Measurements from ENCODE around the gene STK32B.

STK32B gene

GRCh38 chr4:5365071-5366008, 314.1 kb downstream of the STK32B start:
- DNase-seq (ENCODE audit: low read depth): no peak

DNA sequence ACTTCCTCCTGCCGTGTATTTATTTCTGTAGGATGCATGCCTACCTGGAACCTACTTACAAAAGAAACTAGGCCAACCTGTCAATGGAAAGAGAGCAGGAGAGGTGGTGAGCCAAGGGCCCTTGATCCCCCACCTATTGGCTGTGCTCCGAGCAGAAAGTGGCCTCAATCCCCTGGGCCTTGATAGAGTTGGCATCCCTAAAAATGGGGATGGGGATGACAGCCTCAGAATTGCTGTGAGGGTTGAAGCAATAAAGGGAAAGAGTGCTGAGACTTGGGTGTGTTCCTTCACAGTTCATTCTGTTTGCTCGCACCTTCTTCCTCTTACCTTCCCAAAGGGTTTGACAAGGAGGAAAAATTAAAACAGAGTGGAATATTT, 314.7 kb downstream of the STK32B start:
- DNase-seq (ENCODE audit: low read depth): no peak

- DNase-seq (ENCODE audit: low read depth): no peak
These were observed 315.1 kb downstream of the STK32B start for GRCh38 chr4:5366421-5366820.

- DNase-seq (ENCODE audit: low read depth): no peak
These were observed 317.1 kb downstream of the STK32B start for GRCh38 chr4:5368426-5368825.

- no peak for DNase-seq (ENCODE audit: low read depth)
These were observed 319.0 kb downstream of the STK32B start for GRCh38 chr4:5370286-5370685.

GRCh38 chr4:5371415-5372190, 320.3 kb downstream of the STK32B start:
- no peak for DNase-seq (ENCODE audit: low read depth)

GRCh38 chr4:5372198-5372597, 320.9 kb downstream of the STK32B start:
- no peak for DNase-seq (ENCODE audit: low read depth)

DNA sequence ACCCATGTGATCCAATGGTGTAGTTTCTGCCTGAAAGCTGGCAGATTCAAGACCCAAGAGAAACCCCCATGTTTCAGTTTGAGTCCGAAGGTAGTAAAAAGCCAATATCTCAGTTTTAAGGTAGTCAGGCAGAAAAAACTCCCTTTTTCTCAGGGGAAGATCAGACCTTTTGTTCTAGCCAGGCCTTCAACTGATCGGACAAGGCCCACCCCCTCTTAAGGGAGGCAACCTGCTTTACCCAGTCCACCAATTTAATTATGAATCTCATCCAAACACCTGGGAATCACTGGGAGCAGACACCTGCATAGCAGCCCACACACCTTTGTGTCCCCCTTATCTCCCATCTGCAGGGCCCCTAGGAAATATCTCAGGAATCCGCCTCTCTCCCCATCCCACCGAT, 322.0 kb downstream of the STK32B start:
- DNase-seq (ENCODE audit: low read depth): no peak

GRCh38 chr4:5374592-5374991, 323.3 kb downstream of the STK32B start:
- no peak for DNase-seq (ENCODE audit: low read depth)

GRCh38 chr4:5374994-5375393, 323.7 kb downstream of the STK32B start:
- no peak for DNase-seq (ENCODE audit: low read depth)

DNA sequence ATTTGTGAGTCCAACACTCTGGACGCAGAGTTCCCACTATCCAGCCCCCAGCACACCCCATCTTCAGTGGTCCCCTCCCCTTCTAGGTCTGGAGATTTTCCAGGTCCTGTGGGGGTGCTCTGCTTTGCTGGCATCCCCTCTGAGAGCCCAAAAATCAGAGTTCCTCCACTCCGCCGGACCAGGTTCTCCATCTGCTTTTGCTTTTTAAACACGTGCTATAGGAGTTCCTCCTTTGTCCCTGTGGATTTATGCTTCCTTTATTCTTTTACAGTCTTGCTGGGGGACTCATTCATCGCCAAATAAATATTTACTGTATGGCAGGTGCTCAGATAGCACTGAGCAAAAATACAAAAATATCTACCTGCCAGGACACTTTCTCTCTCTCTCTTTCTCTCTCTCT, 324.7 kb downstream of the STK32B start:
- no peak for DNase-seq (ENCODE audit: low read depth)

DNA sequence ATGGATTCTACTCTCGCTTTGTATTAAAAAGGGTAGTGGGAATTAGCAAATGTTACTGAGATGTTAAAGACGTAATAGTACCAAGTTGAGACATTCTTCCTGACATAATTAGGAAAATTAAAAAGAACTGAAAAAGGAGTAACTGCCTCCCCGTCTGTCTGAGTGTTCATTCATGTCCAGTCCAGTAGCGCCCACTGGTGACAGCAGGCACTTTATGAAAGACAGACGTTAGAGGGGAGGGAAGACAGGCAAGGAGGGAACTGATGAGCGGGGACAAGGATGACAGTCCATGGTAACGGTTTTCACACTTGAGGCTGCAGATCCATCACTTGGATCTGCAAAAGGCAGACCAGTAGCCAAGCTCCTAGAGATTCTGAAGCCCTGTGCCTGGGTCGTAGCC, 326.7 kb downstream of the STK32B start:
- no peak for DNase-seq (ENCODE audit: low read depth)

DNA sequence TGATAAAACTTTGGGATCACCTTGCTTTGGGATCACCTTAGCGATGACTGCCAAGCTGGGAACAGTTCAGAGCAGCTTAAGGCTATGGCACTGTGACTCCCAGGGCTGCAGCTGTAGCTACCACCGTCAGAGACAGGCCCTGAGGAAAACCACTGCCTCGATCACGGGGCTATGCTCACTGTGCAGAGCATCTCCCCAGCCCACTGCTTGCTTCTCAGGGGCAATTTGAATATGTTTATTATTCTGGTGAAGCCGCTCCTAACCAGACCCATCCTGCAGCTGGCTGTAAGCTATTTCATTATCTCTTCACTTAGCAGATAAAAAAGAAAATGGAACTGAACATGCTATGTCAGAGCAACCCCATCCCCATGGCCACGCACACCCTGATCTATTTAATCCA, 328.6 kb downstream of the STK32B start:
- no peak for DNase-seq (ENCODE audit: low read depth)

GRCh38 chr4:5381961-5382441, 330.7 kb downstream of the STK32B start:
- no peak for DNase-seq (ENCODE audit: low read depth)

DNA sequence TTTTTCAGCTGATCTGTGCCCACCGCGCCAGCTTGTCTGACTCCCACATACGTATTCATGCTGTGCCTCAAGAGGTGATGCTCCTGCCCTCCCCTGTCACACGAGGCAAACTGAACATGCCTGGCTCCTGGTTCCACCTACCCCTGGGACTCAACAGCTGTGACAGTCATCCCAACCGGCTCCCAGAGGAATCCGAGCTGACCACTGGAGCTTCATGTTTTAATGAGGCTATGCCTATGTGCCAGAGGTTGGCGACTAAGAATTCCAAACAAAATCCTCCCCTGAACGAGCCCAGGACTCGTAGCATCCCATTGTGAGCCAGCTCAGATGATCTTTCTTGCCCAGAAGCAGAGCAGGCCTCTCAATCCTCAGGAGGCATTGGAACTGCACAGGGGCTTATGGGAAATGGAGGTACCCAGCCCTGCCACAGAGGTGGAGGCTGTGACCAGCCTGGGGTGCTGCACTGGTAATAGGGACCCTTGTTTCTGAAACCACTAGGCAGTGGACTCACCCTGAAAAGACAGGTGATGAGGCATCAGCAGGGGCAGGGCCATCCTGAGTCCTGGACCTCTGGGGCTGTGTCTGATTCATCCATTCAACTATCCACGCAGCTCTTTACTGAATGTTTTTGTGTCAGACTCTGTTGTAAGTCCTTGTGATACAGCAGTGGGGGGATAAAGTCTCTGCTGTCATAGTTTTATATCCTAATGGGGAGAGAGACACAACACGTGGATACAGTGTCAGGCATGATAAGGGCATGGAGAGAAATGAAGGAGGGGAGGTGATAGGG, 332.1 kb downstream of the STK32B start:
- no peak for DNase-seq (ENCODE audit: low read depth)

- no peak for DNase-seq (ENCODE audit: low read depth)
These were observed 334.5 kb downstream of the STK32B start for GRCh38 chr4:5385741-5386311.

GRCh38 chr4:5386921-5387320, 335.6 kb downstream of the STK32B start:
- DNase-seq (ENCODE audit: low read depth): no peak

- no peak for DNase-seq (ENCODE audit: low read depth)
These were observed 336.2 kb downstream of the STK32B start for GRCh38 chr4:5387457-5387856.

DNA sequence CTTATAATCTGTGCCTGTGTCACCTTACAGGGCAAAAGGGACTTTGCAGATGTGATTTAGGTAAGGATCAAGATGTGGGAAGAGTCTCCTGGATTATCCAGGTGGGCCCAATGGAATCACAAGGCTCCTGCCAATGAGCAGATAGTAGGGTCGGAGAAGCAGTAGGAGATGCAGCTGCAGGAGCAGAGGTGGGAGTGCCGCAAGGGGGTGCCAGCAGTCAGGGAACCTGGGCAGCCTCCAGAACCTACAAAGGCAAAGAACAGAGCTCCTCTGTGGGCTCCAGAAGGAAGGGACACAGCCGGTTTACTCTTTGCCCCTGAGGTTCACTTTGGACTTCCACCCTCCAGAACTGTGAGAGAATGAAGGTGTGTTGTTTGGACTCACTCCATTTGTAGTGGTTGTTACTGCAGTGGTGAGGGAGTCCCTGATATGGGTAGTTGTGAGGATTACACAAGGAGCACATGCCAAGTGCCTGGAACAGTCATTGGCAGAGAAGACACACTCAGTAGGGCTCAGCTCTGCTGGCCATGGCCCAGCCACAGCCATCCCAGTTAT, 338.6 kb downstream of the STK32B start:
- no peak for DNase-seq (ENCODE audit: low read depth)

- DNase-seq (ENCODE audit: low read depth): no peak
These were observed 340.2 kb downstream of the STK32B start for GRCh38 chr4:5391492-5391891.

GRCh38 chr4:5393911-5394513, 342.7 kb downstream of the STK32B start:
- no peak for DNase-seq (ENCODE audit: low read depth)
